ENCODE data around the gene POPDC2.

DNA sequence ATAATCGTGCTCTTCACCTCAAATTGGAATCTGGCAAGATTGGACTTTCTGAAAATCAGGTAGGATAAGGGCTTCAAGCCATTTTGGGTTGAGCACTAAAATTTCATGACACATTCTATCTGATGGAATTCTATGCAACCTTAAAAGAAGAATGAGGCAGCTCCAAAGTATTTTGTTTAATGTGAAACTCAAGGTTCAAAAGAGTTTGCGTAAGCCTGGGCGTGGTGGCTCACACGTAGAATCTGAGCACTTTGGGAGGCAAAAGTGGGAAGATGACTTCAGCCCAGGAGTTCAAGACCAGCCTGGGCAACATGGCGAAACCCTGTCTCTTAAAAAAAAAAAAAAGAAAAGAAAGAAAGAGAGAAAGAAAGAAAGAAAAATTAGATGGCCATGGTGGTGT, 66.3 kb downstream of the POPDC2 start:
- TF ChIP-seq, protein P1, sequence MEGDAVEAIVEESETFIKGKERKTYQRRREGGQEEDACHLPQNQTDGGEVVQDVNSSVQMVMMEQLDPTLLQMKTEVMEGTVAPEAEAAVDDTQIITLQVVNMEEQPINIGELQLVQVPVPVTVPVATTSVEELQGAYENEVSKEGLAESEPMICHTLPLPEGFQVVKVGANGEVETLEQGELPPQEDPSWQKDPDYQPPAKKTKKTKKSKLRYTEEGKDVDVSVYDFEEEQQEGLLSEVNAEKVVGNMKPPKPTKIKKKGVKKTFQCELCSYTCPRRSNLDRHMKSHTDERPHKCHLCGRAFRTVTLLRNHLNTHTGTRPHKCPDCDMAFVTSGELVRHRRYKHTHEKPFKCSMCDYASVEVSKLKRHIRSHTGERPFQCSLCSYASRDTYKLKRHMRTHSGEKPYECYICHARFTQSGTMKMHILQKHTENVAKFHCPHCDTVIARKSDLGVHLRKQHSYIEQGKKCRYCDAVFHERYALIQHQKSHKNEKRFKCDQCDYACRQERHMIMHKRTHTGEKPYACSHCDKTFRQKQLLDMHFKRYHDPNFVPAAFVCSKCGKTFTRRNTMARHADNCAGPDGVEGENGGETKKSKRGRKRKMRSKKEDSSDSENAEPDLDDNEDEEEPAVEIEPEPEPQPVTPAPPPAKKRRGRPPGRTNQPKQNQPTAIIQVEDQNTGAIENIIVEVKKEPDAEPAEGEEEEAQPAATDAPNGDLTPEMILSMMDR (IDR thresholded peaks at IDR 0.05 in 2 of 3, conservative IDR thresholded peaks at IDR 0.05 in 1 of 3; ENCODE audit: control insufficient read depth in 2 of 3, extremely low read depth in 1 of 3, insufficient read depth in 1 of 3, low read depth in 3 of 3, low read length in 3 of 3), result no peak
- TF ChIP-seq, protein P2, sequence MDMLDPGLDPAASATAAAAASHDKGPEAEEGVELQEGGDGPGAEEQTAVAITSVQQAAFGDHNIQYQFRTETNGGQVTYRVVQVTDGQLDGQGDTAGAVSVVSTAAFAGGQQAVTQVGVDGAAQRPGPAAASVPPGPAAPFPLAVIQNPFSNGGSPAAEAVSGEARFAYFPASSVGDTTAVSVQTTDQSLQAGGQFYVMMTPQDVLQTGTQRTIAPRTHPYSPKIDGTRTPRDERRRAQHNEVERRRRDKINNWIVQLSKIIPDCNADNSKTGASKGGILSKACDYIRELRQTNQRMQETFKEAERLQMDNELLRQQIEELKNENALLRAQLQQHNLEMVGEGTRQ (IDR thresholded peaks at IDR 0.05; ENCODE audit: borderline replicate concordance, low read depth, low read length), result no peak
- no peak for TF ChIP-seq POLR2AphosphoS5 (IDR thresholded peaks at IDR 0.05; ENCODE audit: low read length)
- no peak for TF ChIP-seq NRF1 (conservative IDR thresholded peaks at IDR 0.05; ENCODE audit: low read depth, low read length)
- no peak for TF ChIP-seq SREBF1 (IDR thresholded peaks at IDR 0.05; ENCODE audit: low read length)
